Lower leg skin (tissue), 3 donors: ENCODE measurements around the gene MPL.

Source experiments
- CTCF ChIP-seq, 3 donors: fragments of 450-650 bp; IDR thresholded peaks; one replicate each; pipeline ENCODE4 v1.5.1; 2016; ENCODE audit warnings: antibody characterized with exemption in 3 of 3, mild to moderate bottlenecking in 3 of 3, moderate library complexity in 2 of 3
- POLR2A ChIP-seq, 2 donors: fragments of 450-650 bp; IDR thresholded peaks; one replicate each; pipeline ENCODE4 v1.6.1; 2016 to 2017; ENCODE audit warnings: antibody characterized with exemption in 2 of 2, mild to moderate bottlenecking in 1 of 2, moderate library complexity in 1 of 2

GRCh38 chr1:43312663-43313515, 24.7 kb upstream of the MPL start:
- TF ChIP-seq CTCF (IDR thresholded peaks at IDR 0.05) = no peak
- no peak for TF ChIP-seq POLR2A (IDR thresholded peaks at IDR 0.05)
